T-cell (primary cell): ENCODE results near the gene KIF1C. TPM values are rescaled to one million over a fixed set of nuclear protein-coding genes. Genes with fewer than 3 reads are reported as not detected.

Experiments
- total RNA-seq, 35 experiments: library from RNA in 6 of 35; stranded (reverse) in 6 of 35; fragments of 120-200 nt in 1 of 35; gene quantifications; one replicate each; pipeline versions ENCODE4 v1.2.1 to v1.2.4 and lab custom pipeline; 2013 to 2026

Gene KIF1C
- total RNA-seq, 5 donors from 2014 or later (not counting 1 experiment from before 2014, with no cell fraction given), result 15.3 to 37.9 (median 28.5) TPM

Other genes with a start within 250 kb of the KIF1C start
- gene TM4SF5, start 226.1 kb upstream of the KIF1C start, total RNA-seq, result not detected
- gene VMO1, start 211.6 kb upstream of the KIF1C start, total RNA-seq, result under 1 TPM in 4 of 5 donors, not detected in 1; 0.38 to 0.82 (median 0.59) TPM
- gene GLTPD2, start 209.0 kb upstream of the KIF1C start, total RNA-seq, result not detected
- gene PSMB6, start 201.8 kb upstream of the KIF1C start, total RNA-seq, result 10 to 100 TPM; 45.7 to 63.5 (median 57.0) TPM
- 10 to 100 TPM; 24.2 to 41.7 (median 31.4) TPM for gene PLD2, start 190.8 kb upstream of the KIF1C start, total RNA-seq
- gene MINK1, start 164.6 kb upstream of the KIF1C start, total RNA-seq, result 100 to 1,000 TPM; 156 to 189 (median 164) TPM
- 10 to 100 TPM in 2 of 5 donors, 1 to 10 TPM in 3; 3.1 to 41.1 (median 4.1) TPM for gene C17orf107, start 98.4 kb upstream of the KIF1C start, total RNA-seq
- gene CHRNE, start 94.9 kb upstream of the KIF1C start, total RNA-seq, result 1 to 10 TPM in 3 of 5 donors, under 1 TPM in 2; 0.73 to 3.5 (median 1.3) TPM
- under 1 TPM in 1 of 5 donors, not detected in 4; 0.40 TPM for gene GP1BA, start 65.7 kb upstream of the KIF1C start, total RNA-seq
- 10 to 100 TPM; 30.9 to 51.6 (median 47.0) TPM for gene SLC25A11, start 57.9 kb upstream of the KIF1C start, total RNA-seq
- 100 to 1,000 TPM; 109 to 158 (median 135) TPM for gene RNF167, start 57.7 kb upstream of the KIF1C start, total RNA-seq
- gene PFN1, start 49.4 kb upstream of the KIF1C start, total RNA-seq, result 100 to 1,000 TPM; 654 to 853 (median 744) TPM
- gene ENO3, start 46.8 kb upstream of the KIF1C start, total RNA-seq, result 10 to 100 TPM; 31.0 to 38.4 (median 36.3) TPM
- gene SPAG7, start 30.1 kb upstream of the KIF1C start, total RNA-seq, result 10 to 100 TPM; 36.4 to 65.6 (median 55.8) TPM
- 10 to 100 TPM; 59.8 to 82.8 (median 72.0) TPM for gene CAMTA2, start 10.3 kb upstream of the KIF1C start, total RNA-seq
- gene INCA1, start 428 bp upstream of the KIF1C start, total RNA-seq, result under 1 TPM in 2 of 5 donors, not detected in 3; 0.38 to 0.43 TPM
- gene SLC52A1, start 37.5 kb downstream of the KIF1C start, total RNA-seq, result under 1 TPM in 3 of 5 donors, not detected in 2; 0.14 to 0.62 (median 0.25) TPM
- gene ZFP3, start 80.5 kb downstream of the KIF1C start, total RNA-seq, result 10 to 100 TPM in 1 of 5 donors, 1 to 10 TPM in 4; 3.3 to 10.4 (median 8.5) TPM
- 10 to 100 TPM in 3 of 5 donors, 1 to 10 TPM in 2; 7.3 to 20.9 (median 14.2) TPM for gene ZNF232, start 113.9 kb downstream of the KIF1C start, total RNA-seq
- gene USP6, start 118.1 kb downstream of the KIF1C start, total RNA-seq, result 1 to 10 TPM in 1 of 5 donors, under 1 TPM in 4; 0.03 to 1.1 (median 0.09) TPM
- gene ZNF594, start 193.9 kb downstream of the KIF1C start, total RNA-seq, result 10 to 100 TPM in 3 of 5 donors, 1 to 10 TPM in 2; 5.5 to 23.4 (median 20.9) TPM
- 1 to 10 TPM in 3 of 5 donors, under 1 TPM in 2; 0.61 to 1.8 (median 1.2) TPM for gene SCIMP, start 236.9 kb downstream of the KIF1C start, total RNA-seq